Fibroblast of skin of back (primary cell): Measurements from ENCODE around the gene NOD1.
"Not testable (repeated sequence)": the region's sequence is repeated elsewhere in the genome, so short reads cannot be mapped to it uniquely, and the experiment has no call there.

Experiments used
- DNase-seq: peaks from one replicate; pipeline ENCODE4 v3.0.0-alpha.2; 2013

Gene NOD1

GRCh38 chr7:30445770-30446169 lies 32.8 kb downstream of the NOD1 start:
- no peak for DNase-seq

GRCh38 chr7:30437823-30438574 lies 40.6 kb downstream of the NOD1 start:
- no peak for DNase-seq

- DNase-seq, result no peak
Observed at GRCh38 chr7:30436518-30436917, 42.1 kb downstream of the NOD1 start.

GRCh38 chr7:30436046-30436445 lies 42.5 kb downstream of the NOD1 start:
- DNase-seq, result no peak

- DNase-seq, result no peak
Observed at GRCh38 chr7:30434140-30434799, 44.3 kb downstream of the NOD1 start.

- DNase-seq, result no peak
Observed at GRCh38 chr7:30433506-30433905, 45.1 kb downstream of the NOD1 start.

- peak; percentile 29 for DNase-seq
Observed at GRCh38 chr7:30433082-30433481, 45.5 kb downstream of the NOD1 start.

GRCh38 chr7:30430777-30431176 lies 47.8 kb downstream of the NOD1 start:
- DNase-seq, result no peak

GRCh38 chr7:30430276-30430675 lies 48.3 kb downstream of the NOD1 start:
- no peak for DNase-seq

GRCh38 chr7:30429156-30429530 lies 49.4 kb downstream of the NOD1 start:
- no peak for DNase-seq

- DNase-seq, result no peak
Observed at GRCh38 chr7:30428246-30429155, 50.1 kb downstream of the NOD1 start.

- no peak for DNase-seq
Observed at GRCh38 chr7:30427296-30428070, 51.1 kb downstream of the NOD1 start.

GRCh38 chr7:30424506-30424905 lies 54.1 kb downstream of the NOD1 start:
- DNase-seq, result no peak

GRCh38 chr7:30423788-30424505 lies 54.6 kb downstream of the NOD1 start:
- no peak for DNase-seq

GRCh38 chr7:30422922-30423321 lies 55.7 kb downstream of the NOD1 start:
- DNase-seq, result peak; percentile 12

- DNase-seq, result no peak
Observed at GRCh38 chr7:30421647-30422196, 56.9 kb downstream of the NOD1 start.

GRCh38 chr7:30420662-30421061 lies 57.9 kb downstream of the NOD1 start:
- DNase-seq, result no peak

GRCh38 chr7:30420080-30420479 lies 58.5 kb downstream of the NOD1 start:
- not testable (repeated sequence) for DNase-seq

- no peak for DNase-seq
Observed at GRCh38 chr7:30413864-30414263, 64.7 kb downstream of the NOD1 start.

GRCh38 chr7:30412782-30413504 lies 65.6 kb downstream of the NOD1 start:
- DNase-seq, result peak; percentile 84

GRCh38 chr7:30411897-30412296 lies 66.7 kb downstream of the NOD1 start:
- no peak for DNase-seq
